Left ventricle myocardium inferior (tissue), 1 donor: ENCODE data around the gene SLC5A6. TPM values are rescaled to one million over a fixed set of nuclear protein-coding genes. Genes with fewer than 3 reads are reported as not detected.
"Not testable (repeated sequence)": the region's sequence is repeated elsewhere in the genome, so short reads cannot be mapped to it uniquely, and the experiment has no call there.

Source experiments
- DNase-seq: peaks from one replicate; pipeline ENCODE4 v3.0.0-alpha.2; 2020
- H3K27ac ChIP-seq: fragments of 200-600 bp; replicated peaks from 2 replicates; pipeline ENCODE4 v1.8.0; 2021
- H3K27me3 ChIP-seq: fragments of 200-600 bp; 2 replicates; pipeline ENCODE4 v1.8.0; 2021; ENCODE audit warnings: low read depth
- H3K36me3 ChIP-seq: fragments of 200-600 bp; 2 replicates; pipeline ENCODE4 v1.8.0; 2021
- H3K4me1 ChIP-seq: fragments of 200-600 bp; 2 replicates; pipeline ENCODE4 v1.8.0; 2021
- H3K4me3 ChIP-seq: fragments of 200-600 bp; 2 replicates; pipeline ENCODE4 v1.8.0; 2021; ENCODE audit warnings: mild to moderate bottlenecking, moderate library complexity
- H3K9me3 ChIP-seq: fragments of 200-600 bp; replicated peaks from 2 replicates; pipeline ENCODE4 v1.8.0; 2021
- CTCF ChIP-seq: fragments of 200-600 bp; IDR thresholded peaks from 2 replicates; pipeline ENCODE4 v1.8.0; 2021; ENCODE audit warnings: antibody characterized with exemption, mild to moderate bottlenecking, borderline replicate concordance
- intact Hi-C: fragments of 100-400 bp; cut with micrococcal nuclease; formaldehyde crosslinking; loops from one replicate; pipeline ENCODE4 v1.11.0; 2022
- total RNA-seq: library from RNA; stranded (reverse); fragmentation: NEBNext Ultra II Directional; extraction: Animal tissue kit (Norgen Biotek cat#: 25700); gene quantifications from one replicate; pipeline ENCODE4 v1.2.1, GENCODE V29; 2021
- donor health status: DM: no; HTN: yes; CAD: no; lungs with severe emphysema.

SLC5A6 gene
- total RNA-seq, 1 donor from 2014 or later = 12.0 TPM

GRCh38 chr2:27184115-27184514, 28.0 kb downstream of the SLC5A6 start:
- no peaks in the 10 kb centered on the region for H3K36me3 ChIP-seq
- peaks cover 26% of the 10 kb centered on the region for H3K4me1 ChIP-seq
- H3K4me3 ChIP-seq = no peak overlapping the region
- DNase-seq = no peak
- intact Hi-C loops = no loop called here
- TF ChIP-seq CTCF = no peak
- H3K9me3 ChIP-seq = no peaks in the 10 kb centered on the region
- H3K27ac ChIP-seq = no peak overlapping the region
- peaks cover 30% of the 10 kb centered on the region for H3K27me3 ChIP-seq

DNA sequence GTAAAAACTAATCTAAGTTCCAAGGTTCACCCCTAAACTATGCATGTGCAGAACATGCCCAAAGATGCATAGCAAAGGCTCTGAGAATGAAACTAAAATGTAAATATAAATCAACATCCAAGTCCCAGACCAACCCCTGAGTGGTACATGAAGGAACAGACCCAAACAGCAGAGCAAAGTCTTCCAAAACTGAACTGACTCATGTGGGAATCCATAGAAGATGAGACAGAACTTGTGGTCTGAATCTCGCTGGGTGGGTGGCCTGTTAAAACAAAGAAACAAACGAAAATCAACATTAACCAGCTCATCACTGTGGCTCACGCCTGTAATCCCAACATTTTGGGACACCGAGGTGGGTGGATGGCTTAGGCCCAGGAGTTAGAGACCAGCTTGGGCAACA, 29.7 kb downstream of the SLC5A6 start:
- H3K27me3 ChIP-seq = peaks cover 35% of the 10 kb centered on the region
- H3K4me3 ChIP-seq = no peak overlapping the region
- no peak overlapping the region for H3K27ac ChIP-seq
- H3K9me3 ChIP-seq = no peaks in the 10 kb centered on the region
- no peak for DNase-seq
- intact Hi-C loops = no loop called here
- peaks cover 26% of the 10 kb centered on the region for H3K4me1 ChIP-seq
- H3K36me3 ChIP-seq = no peaks in the 10 kb centered on the region
- TF ChIP-seq CTCF = no peak

DNA sequence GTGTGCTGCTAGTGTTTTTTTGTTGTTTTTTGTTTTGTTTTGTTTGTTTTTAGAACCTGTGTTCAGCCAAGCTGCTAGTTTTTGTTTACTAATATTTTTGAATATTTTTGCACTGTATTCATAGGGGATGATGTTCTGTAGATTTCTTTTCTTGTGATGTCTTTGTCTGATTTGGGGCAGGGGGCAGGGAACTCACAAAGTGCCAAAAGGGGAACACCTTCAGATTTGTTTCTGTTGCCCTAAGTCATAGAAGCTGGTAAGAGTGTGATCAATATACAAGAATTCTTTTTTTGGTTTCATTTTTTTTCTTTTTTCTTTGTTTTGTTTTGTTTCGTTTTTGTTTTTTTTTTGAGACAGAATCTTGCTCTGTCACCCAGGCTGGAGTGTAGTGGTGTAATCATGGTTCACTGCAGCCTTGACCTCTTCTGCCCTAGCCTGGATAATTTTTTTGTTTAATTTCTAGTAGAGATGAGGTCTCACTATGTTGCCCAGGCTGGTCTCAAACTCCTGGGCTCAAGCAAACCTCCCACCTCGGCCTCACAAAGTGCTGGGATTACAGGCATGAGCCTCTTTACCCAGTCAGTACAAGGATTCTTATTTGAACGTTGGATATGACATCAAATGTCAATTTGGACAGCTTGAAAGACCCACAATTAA, 32.6 kb downstream of the SLC5A6 start:
- intact Hi-C loops = no loop called here
- no peak for DNase-seq
- H3K4me3 ChIP-seq = no peak overlapping the region
- TF ChIP-seq CTCF = no peak
- H3K27ac ChIP-seq = no peak overlapping the region
- no peaks in the 10 kb centered on the region for H3K9me3 ChIP-seq
- peaks cover 45% of the 10 kb centered on the region for H3K27me3 ChIP-seq
- no peaks in the 10 kb centered on the region for H3K36me3 ChIP-seq
- peaks cover 8% of the 10 kb centered on the region for H3K4me1 ChIP-seq

- intact Hi-C loops = no loop called here
- Histone ChIP-seq H3K4me1 (no peaks in the 10 kb centered on the region), H3K27ac (no peak overlapping the region), H3K4me3 (no peak overlapping the region), H3K27me3 (peaks cover 49% of the 10 kb centered on the region), H3K9me3 (no peaks in the 10 kb centered on the region), H3K36me3 (no peaks in the 10 kb centered on the region)
- TF ChIP-seq CTCF = no peak
- no peak for DNase-seq
These were observed 33.6 kb downstream of the SLC5A6 start for GRCh38 chr2:27178469-27178868.

DNA sequence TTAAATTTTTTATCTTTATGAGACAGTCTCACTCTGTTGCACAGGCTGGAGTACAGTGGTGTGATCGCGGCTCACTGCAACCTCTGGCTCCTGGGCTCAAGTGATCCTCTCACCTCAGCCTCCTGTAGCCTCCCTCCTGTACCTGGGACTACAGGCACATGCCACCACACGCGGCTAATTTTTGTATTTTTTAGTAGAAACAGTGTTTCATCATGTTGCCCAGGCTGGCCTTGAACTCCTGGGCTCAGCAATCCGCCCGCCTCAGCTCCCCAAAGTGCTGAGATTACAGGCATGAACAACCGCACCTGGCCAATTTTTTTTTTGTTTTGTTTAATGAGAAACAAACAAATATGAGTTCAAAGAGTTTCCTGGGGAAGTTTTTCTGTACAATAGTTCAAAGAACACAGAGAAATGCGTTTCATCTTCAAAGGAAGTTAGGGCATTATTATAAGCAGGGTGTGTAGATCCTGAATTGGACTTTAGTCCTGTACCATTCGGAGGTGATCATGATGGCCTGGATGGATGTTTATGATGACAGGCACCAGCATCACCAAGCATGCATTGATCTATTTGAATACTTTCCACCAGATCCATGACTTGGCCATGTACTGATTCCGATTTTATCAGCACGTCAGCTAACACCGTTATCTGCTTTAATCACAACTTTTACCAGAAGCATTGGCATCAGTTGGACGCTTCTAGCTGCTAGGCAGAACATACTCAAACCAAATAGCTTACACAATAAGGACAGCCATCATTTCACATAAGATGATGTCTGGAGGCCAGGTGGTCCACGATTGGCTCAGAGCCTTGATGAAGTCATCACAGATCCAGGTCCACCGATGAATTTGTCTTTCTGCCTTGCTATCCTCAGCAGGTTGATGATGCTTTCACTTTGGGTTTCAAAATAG, 34.4 kb downstream of the SLC5A6 start:
- no peaks in the 10 kb centered on the region for H3K9me3 ChIP-seq
- no peak for TF ChIP-seq CTCF
- no peak overlapping the region for H3K27ac ChIP-seq
- intact Hi-C loops = no loop called here
- no peaks in the 10 kb centered on the region for H3K36me3 ChIP-seq
- no peak for DNase-seq
- H3K4me3 ChIP-seq = no peak overlapping the region
- H3K27me3 ChIP-seq = peaks cover 55% of the 10 kb centered on the region
- no peaks in the 10 kb centered on the region for H3K4me1 ChIP-seq

- H3K4me3 ChIP-seq, intact Hi-C loops, H3K36me3 ChIP-seq, H3K4me1 ChIP-seq, H3K9me3 ChIP-seq, H3K27ac ChIP-seq, DNase-seq: not testable (repeated sequence)
- H3K27me3 ChIP-seq = peaks cover 55% of the 10 kb centered on the region
These were observed 36.3 kb downstream of the SLC5A6 start for GRCh38 chr2:27175781-27176180.
